Mucosa of stomach (tissue), 1 donor: Measurements from ENCODE around the gene SPI1.

Experiments
- H3K27me3 ChIP-seq: one replicate; pipeline ENCODE4 v1.7.0; 2013; ENCODE audit warnings: mild to moderate bottlenecking, low read length; ENCODE audit not compliant: control insufficient read depth, insufficient read depth
- H3K36me3 ChIP-seq: one replicate; pipeline ENCODE4 v1.7.0; 2013; ENCODE audit warnings: low read length; ENCODE audit not compliant: control insufficient read depth, insufficient read depth
- H3K4me1 ChIP-seq: one replicate; pipeline ENCODE4 v1.7.0; 2013; ENCODE audit warnings: mild to moderate bottlenecking, low read length; ENCODE audit not compliant: control insufficient read depth, insufficient read depth
- H3K4me3 ChIP-seq: one replicate; pipeline ENCODE4 v1.7.0; 2013; ENCODE audit warnings: low read length
- H3K9ac ChIP-seq: one replicate; pipeline ENCODE4 v1.7.0; 2013; ENCODE audit warnings: mild to moderate bottlenecking, low read length, moderate library complexity
- H3K9me3 ChIP-seq: one replicate; pipeline ENCODE4 v1.7.0; 2013; ENCODE audit warnings: mild to moderate bottlenecking, low read length, moderate library complexity; ENCODE audit not compliant: control insufficient read depth
- donor health status: Pancreatic carcinoma.

SPI1 gene

DNA sequence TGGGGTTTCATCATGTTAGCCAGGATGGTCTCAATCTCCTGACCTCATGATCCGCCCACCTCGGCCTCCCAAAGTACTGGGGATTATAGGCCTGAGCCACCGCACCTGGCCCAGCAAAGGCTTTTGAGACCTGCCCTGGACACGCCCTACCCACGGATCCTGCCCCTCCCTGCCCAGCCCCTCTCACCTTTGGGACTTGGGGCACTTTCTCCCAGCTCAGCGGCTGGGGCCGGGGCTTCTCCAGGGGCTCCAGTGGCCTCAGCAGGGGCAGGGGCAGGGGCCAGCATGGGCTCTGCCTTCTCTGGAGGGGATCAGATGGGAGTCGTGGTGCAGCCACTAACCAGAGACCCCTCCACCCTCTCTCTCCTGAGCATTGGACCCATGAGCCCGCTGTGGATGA is 28.0 kb downstream of the SPI1 start:
- no peak overlapping the region for H3K4me3 ChIP-seq
- H3K4me1 ChIP-seq: peaks cover 10% of the 10 kb centered on the region
- H3K9ac ChIP-seq: no peak overlapping the region
- no peaks in the 10 kb centered on the region for H3K36me3 ChIP-seq
- no peaks in the 10 kb centered on the region for H3K27me3 ChIP-seq
- H3K9me3 ChIP-seq: no peaks in the 10 kb centered on the region

- Histone ChIP-seq H3K4me3 (no peak overlapping the region), H3K27me3 (no peaks in the 10 kb centered on the region), H3K9ac (no peak overlapping the region), H3K36me3 (no peaks in the 10 kb centered on the region), H3K4me1 (peaks cover 7% of the 10 kb centered on the region), H3K9me3 (no peaks in the 10 kb centered on the region)
Observed at GRCh38 chr11:47349521-47350095, 28.7 kb downstream of the SPI1 start.

DNA sequence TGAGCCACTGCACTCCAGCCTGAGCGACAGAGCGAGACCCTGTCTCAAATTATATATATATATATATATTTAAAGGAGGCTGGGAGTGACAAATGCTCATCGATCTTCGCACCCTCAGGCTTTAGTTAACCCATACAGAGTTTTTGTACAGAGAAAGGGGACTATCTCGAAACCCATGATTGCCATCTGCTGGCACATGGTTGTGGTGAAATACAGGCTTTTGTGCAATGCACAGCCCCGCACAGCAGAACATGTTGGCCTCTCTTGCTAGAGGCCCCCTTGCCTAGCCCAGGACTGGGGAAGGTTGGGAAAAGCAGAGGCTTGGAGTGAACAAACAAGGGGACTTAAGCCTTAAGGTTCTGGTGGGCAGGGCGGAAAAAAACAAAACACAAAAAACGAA is 29.5 kb downstream of the SPI1 start:
- Histone ChIP-seq H3K27me3 (peaks cover 5% of the 10 kb centered on the region), H3K4me3 (no peak overlapping the region), H3K36me3 (no peaks in the 10 kb centered on the region), H3K9me3 (no peaks in the 10 kb centered on the region), H3K4me1 (peaks cover 5% of the 10 kb centered on the region), H3K9ac (no peak overlapping the region)

DNA sequence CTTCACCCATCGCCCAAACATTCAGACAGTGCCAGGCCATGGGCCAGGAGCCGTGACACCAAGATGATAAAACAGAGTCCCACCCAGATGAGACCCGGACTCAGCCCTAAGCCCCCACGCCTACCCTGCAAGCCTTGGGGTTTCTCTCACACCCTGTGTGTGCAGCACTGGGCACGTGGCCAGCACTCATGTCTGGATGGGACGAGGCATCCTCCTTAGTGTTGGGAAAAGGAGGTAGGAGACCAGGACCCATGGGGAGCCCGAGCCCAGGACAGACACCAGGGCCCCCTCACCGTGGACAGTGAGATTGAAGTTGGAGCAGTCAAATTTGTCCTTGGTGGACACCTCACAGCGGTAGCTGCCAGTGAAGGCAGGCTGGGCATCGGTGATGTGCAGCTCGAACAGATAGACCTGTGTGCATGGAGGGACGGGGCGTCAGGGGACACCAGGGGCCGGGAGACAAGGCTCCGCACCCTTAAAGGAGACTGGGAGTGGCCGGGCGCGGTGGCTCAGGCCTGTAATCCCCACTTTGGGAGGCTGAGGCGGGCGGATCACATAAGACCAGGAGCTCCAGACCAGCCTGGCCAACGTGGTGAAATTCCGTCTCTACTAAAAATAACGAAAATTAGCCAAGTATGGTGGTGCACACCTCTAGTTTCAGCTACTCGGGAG is 30.1 kb downstream of the SPI1 start:
- no peaks in the 10 kb centered on the region for H3K36me3 ChIP-seq

GRCh38 chr11:47347137-47347536 is 31.2 kb downstream of the SPI1 start:
- Histone ChIP-seq H3K9me3 (no peaks in the 10 kb centered on the region), H3K36me3 (no peaks in the 10 kb centered on the region), H3K27me3 (peaks cover 5% of the 10 kb centered on the region), H3K9ac (no peak overlapping the region), H3K4me3 (no peak overlapping the region), H3K4me1 (peaks cover 4% of the 10 kb centered on the region)

More for the DNA sequence above, 30.1 kb downstream of the SPI1 start:
- Histone ChIP-seq H3K4me1 (peaks cover 5% of the 10 kb centered on the region), H3K9ac (no peak overlapping the region), H3K9me3 (no peaks in the 10 kb centered on the region), H3K27me3 (peaks cover 5% of the 10 kb centered on the region), H3K4me3 (no peak overlapping the region)

GRCh38 chr11:47345890-47346563 is 32.3 kb downstream of the SPI1 start:
- Histone ChIP-seq H3K4me3 (no peak overlapping the region), H3K27me3 (peaks cover 5% of the 10 kb centered on the region), H3K9ac (no peak overlapping the region), H3K4me1 (no peaks in the 10 kb centered on the region), H3K36me3 (no peaks in the 10 kb centered on the region), H3K9me3 (no peaks in the 10 kb centered on the region)

GRCh38 chr11:47342854-47343253 is 35.5 kb downstream of the SPI1 start:
- Histone ChIP-seq H3K4me1 (no peaks in the 10 kb centered on the region), H3K36me3 (no peaks in the 10 kb centered on the region), H3K9me3 (no peaks in the 10 kb centered on the region), H3K9ac (no peak overlapping the region), H3K27me3 (peaks cover 5% of the 10 kb centered on the region), H3K4me3 (no peak overlapping the region)

- Histone ChIP-seq H3K36me3 (no peaks in the 10 kb centered on the region), H3K27me3 (peaks cover 5% of the 10 kb centered on the region), H3K9ac (no peak overlapping the region), H3K9me3 (no peaks in the 10 kb centered on the region), H3K4me3 (no peak overlapping the region), H3K4me1 (no peaks in the 10 kb centered on the region)
Observed at GRCh38 chr11:47342036-47342803, 36.1 kb downstream of the SPI1 start.

GRCh38 chr11:47340980-47341775 is 37.2 kb downstream of the SPI1 start:
- no peak overlapping the region for H3K9ac ChIP-seq
- H3K9me3 ChIP-seq: no peaks in the 10 kb centered on the region
- H3K4me1 ChIP-seq: no peaks in the 10 kb centered on the region
- H3K27me3 ChIP-seq: peaks cover 5% of the 10 kb centered on the region
- H3K36me3 ChIP-seq: no peaks in the 10 kb centered on the region
- no peak overlapping the region for H3K4me3 ChIP-seq

GRCh38 chr11:47340010-47340409 is 38.3 kb downstream of the SPI1 start:
- Histone ChIP-seq H3K36me3 (no peaks in the 10 kb centered on the region), H3K4me3 (no peak overlapping the region), H3K27me3 (peaks cover 5% of the 10 kb centered on the region), H3K9me3 (no peaks in the 10 kb centered on the region), H3K9ac (no peak overlapping the region), H3K4me1 (no peaks in the 10 kb centered on the region)

GRCh38 chr11:47338396-47339241 is 39.7 kb downstream of the SPI1 start:
- Histone ChIP-seq H3K4me1 (no peaks in the 10 kb centered on the region), H3K4me3 (no peak overlapping the region)

More at GRCh38 chr11:47338396-47339241, 39.7 kb downstream of the SPI1 start:
- Histone ChIP-seq H3K27me3 (no peaks in the 10 kb centered on the region), H3K9me3 (no peaks in the 10 kb centered on the region), H3K36me3 (no peaks in the 10 kb centered on the region), H3K9ac (no peak overlapping the region)
